ENCODE measurements around the gene SPATS1.
"Not testable (repeated sequence)": the region's sequence is repeated elsewhere in the genome, so short reads cannot be mapped to it uniquely, and the experiment has no call there.

SPATS1 gene

DNA sequence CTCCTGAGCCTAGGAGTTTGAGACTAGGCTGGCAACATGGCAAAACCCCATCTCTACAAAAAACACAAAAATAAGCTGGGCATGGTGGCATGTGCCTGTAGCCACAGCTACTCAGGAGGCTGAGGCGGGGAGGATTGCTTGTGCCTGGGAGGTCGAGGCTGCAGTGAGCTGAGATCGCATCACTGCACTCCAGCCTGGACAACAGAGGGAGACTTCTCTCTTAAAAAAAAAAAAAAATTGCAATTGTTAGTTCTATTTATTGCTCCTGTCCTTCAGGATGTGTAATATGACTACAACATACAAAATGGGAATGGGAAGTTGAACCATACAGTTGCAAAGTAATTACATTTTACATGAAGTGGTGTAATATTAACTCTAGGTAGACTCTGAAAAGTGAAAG is 21.2 kb upstream of the SPATS1 start:
- DNase-seq (ENCODE audit: extremely low spot score) = no peak
- ChIA-PET POLR2A (interaction anchor here (1.2 kb wide), 1 partner anchor 8 kb away, joined by 6 read pairs; the partner anchor contains the start of gene AARS2), CTCF (interaction anchor here (1.5 kb wide), 1 partner anchor 9 kb away, joined by 4 read pairs; no protein-coding TSS in a partner anchor)
- TF ChIP-seq CTBP1 (IDR thresholded peaks at IDR 0.05; ENCODE audit: borderline replicate concordance) = no peak
- no peak for TF ChIP-seq ELF4 (IDR thresholded peaks at IDR 0.05)
- no peak for TF ChIP-seq HDGF (IDR thresholded peaks at IDR 0.05; ENCODE audit: borderline replicate concordance)
- TF ChIP-seq FOXK2 (IDR thresholded peaks at IDR 0.05) = no peak
- no peak for TF ChIP-seq FOXM1 (IDR thresholded peaks at IDR 0.05; ENCODE audit: borderline replicate concordance)
- TF ChIP-seq L3MBTL2 (conservative IDR thresholded peaks at IDR 0.05) = no peak
- TF ChIP-seq SUZ12 (IDR thresholded peaks at IDR 0.05) = no peak
- no peak for TF ChIP-seq SP1 (IDR thresholded peaks at IDR 0.05)
- TF ChIP-seq, protein P1, sequence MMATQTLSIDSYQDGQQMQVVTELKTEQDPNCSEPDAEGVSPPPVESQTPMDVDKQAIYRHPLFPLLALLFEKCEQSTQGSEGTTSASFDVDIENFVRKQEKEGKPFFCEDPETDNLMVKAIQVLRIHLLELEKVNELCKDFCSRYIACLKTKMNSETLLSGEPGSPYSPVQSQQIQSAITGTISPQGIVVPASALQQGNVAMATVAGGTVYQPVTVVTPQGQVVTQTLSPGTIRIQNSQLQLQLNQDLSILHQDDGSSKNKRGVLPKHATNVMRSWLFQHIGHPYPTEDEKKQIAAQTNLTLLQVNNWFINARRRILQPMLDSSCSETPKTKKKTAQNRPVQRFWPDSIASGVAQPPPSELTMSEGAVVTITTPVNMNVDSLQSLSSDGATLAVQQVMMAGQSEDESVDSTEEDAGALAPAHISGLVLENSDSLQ (IDR thresholded peaks at IDR 0.05) = no peak
- TF ChIP-seq NFRKB (IDR thresholded peaks at IDR 0.05) = no peak
- TF ChIP-seq LEF1 (IDR thresholded peaks at IDR 0.05; ENCODE audit: borderline replicate concordance) = no peak
- no peak for TF ChIP-seq ARNT (IDR thresholded peaks at IDR 0.05)
- no peak for TF ChIP-seq ZNF384 (IDR thresholded peaks at IDR 0.05)
- no peak for TF ChIP-seq BHLHE40 (IDR thresholded peaks at IDR 0.05; ENCODE audit: borderline replicate concordance)
- TF ChIP-seq TARDBP (IDR thresholded peaks at IDR 0.05) = no peak

DNA sequence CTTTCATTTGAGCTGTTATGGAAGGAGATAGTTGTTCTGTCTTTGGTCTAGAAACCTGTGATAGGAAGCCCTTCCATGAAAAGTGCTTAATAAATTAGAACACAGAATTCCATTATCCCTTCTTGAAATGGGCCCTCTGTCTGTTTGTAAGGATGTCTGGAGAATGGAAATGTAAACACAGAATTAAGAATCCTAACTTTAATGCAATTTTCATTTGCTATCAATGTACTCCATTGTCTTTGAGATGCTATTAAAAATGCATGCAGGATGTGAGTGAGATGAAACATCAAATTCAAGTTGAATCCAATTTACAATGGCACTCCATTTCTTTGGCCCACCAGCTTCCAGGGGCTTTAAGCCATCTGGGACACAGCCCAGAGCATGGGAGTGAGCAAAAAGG is 15.4 kb upstream of the SPATS1 start:
- DNase-seq (ENCODE audit: extremely low spot score) = no peak
- CTCF ChIA-PET = interaction anchor here (1.0 kb wide), 1 partner anchor 14 kb away, joined by 3 read pairs; the partner anchor contains the start of gene AARS2
- POLR2A ChIA-PET = no interaction called here
- TF ChIP-seq BHLHE40 (IDR thresholded peaks at IDR 0.05; ENCODE audit: borderline replicate concordance) (no peak), TARDBP (IDR thresholded peaks at IDR 0.05) (no peak), ELF4 (IDR thresholded peaks at IDR 0.05) (no peak), HDGF (IDR thresholded peaks at IDR 0.05; ENCODE audit: borderline replicate concordance) (no peak), FOXA1 (IDR thresholded peaks at IDR 0.05) (no peak), NFRKB (IDR thresholded peaks at IDR 0.05) (no peak), ARNT (IDR thresholded peaks at IDR 0.05) (no peak), LEF1 (IDR thresholded peaks at IDR 0.05; ENCODE audit: borderline replicate concordance) (no peak), SP1 (IDR thresholded peaks at IDR 0.05) (no peak), CTBP1 (IDR thresholded peaks at IDR 0.05; ENCODE audit: borderline replicate concordance) (no peak), FOXK2 (IDR thresholded peaks at IDR 0.05) (no peak), SUZ12 (IDR thresholded peaks at IDR 0.05) (no peak), ZNF384 (IDR thresholded peaks at IDR 0.05) (no peak), FOXM1 (IDR thresholded peaks at IDR 0.05; ENCODE audit: borderline replicate concordance) (no peak)
- TF ChIP-seq, protein P1 (IDR thresholded peaks at IDR 0.05) = no peak

DNA sequence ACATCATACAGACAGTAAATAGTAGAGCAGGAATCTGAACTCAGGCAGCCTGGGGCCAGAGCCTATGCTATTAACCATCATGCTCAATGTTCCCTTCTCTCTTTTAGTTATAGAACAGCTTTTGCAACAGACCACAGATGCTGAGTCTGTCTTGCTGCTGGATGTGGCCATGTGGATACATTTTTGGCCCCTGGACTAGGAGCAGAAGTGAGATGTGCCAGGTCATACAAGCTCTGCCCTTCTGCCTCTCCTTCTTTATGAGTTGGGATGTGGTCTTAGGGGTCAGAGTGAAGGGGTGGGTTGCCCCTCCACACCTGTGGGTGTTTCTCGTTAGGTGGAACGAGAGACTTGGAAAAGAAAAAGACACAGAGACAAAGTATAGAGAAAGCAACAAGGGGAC is 14.7 kb upstream of the SPATS1 start:
- POLR2A ChIA-PET = no interaction called here
- TF ChIP-seq CTBP1 (IDR thresholded peaks at IDR 0.05; ENCODE audit: borderline replicate concordance) (no peak), L3MBTL2 (conservative IDR thresholded peaks at IDR 0.05) (no peak), ZNF384 (IDR thresholded peaks at IDR 0.05) (no peak), HDGF (IDR thresholded peaks at IDR 0.05; ENCODE audit: borderline replicate concordance) (no peak), TARDBP (IDR thresholded peaks at IDR 0.05) (no peak), SUZ12 (IDR thresholded peaks at IDR 0.05) (no peak), ELF4 (IDR thresholded peaks at IDR 0.05) (no peak)
- CTCF ChIA-PET = interaction anchor here (1.0 kb wide), 1 partner anchor 15 kb away, joined by 3 read pairs; the partner anchor contains the start of gene AARS2
- no peak for DNase-seq (ENCODE audit: extremely low spot score)

DNA sequence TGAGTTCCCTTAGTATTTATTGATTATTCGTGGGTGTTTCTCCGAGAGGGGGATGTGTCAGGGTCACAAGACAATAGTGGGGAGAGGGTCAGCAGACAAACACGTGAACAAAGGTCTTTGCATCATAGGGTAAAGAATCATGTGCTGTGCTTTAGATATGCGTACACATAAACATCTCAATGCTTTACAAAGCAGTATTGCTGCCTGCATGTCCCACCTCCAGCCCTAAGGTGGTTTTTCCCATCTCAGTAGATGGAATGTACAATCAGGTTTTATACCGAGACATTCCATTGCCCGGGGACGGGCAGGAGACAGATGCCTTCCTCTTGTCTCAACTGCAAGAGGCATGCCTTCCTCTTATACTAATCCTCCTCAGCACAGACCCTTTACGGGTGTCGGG is 14.2 kb upstream of the SPATS1 start:
- DNase-seq (ENCODE audit: extremely low spot score); CTCF ChIA-PET; POLR2A ChIA-PET: not testable (repeated sequence)

DNA sequence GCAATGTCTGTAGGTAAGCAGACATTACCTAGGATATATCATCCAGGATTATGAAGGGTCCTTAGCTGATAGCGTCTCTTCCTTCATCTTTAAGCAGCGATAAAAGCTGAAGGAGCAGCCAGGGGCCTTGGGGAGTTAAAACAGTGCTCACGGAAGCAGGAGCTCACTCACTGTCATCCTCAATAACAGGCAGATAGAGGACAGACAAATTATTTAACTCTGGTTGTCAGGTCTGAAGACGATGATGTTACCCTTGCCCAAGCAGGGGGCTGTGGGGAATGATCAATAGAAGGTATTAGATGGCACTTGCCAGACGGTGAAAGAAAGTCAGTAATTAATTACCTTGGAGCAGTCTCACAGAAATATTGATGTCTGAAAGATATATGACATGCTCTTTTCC is 12.6 kb upstream of the SPATS1 start:
- CTCF ChIA-PET = interaction anchor here (0.8 kb wide), 1 partner anchor 9 kb away, joined by 4 read pairs; no protein-coding TSS in a partner anchor
- TF ChIP-seq SUZ12 (IDR thresholded peaks at IDR 0.05) = no peak
- TF ChIP-seq SP1 (IDR thresholded peaks at IDR 0.05) = no peak
- no peak for TF ChIP-seq HDGF (IDR thresholded peaks at IDR 0.05; ENCODE audit: borderline replicate concordance)
- TF ChIP-seq TARDBP (IDR thresholded peaks at IDR 0.05) = no peak
- TF ChIP-seq FOXM1 (IDR thresholded peaks at IDR 0.05; ENCODE audit: borderline replicate concordance) = no peak
- no peak for TF ChIP-seq CTBP1 (IDR thresholded peaks at IDR 0.05; ENCODE audit: borderline replicate concordance)
- no peak for TF ChIP-seq ZNF384 (IDR thresholded peaks at IDR 0.05)
- TF ChIP-seq L3MBTL2 (conservative IDR thresholded peaks at IDR 0.05) = no peak
- TF ChIP-seq, protein P1 (IDR thresholded peaks at IDR 0.05) = no peak
- TF ChIP-seq FOXA1 (IDR thresholded peaks at IDR 0.05) = no peak
- no peak for TF ChIP-seq ARNT (IDR thresholded peaks at IDR 0.05)
- POLR2A ChIA-PET = interaction anchor here (0.8 to 0.9 kb wide), 2 partner anchors 57 to 73 kb away, joined by 3 read pairs; partner anchors contain the start of gene CDC5L
- DNase-seq (ENCODE audit: extremely low spot score) = no peak

DNA sequence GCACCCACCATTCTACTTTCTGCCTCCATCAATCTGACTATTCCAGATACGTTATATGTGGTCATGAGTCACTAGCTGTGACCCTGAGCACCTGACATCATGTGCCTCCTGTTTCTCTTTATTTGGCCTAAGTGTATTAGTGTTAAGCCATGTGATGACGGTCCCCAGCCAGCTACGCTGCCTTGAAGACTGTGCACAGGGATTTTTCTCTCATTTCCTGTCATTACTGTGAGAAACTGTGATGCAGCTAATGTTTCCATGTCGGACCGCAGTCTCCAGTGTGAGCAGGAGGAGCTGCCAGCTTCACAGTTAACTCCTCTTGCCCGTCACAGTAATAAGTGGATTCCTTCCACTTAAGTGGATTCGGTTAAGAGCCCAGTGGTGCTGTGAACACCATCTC is 9.9 kb upstream of the SPATS1 start:
- ChIA-PET CTCF (interaction anchor here (0.7 to 1.7 kb wide), 5 partner anchors 10 to 268 kb away, joined by 3 to 5 read pairs (median 3); partner anchors contain the start of genes AARS2 and SPATS1), POLR2A (interaction anchor here (0.9 kb wide), 1 partner anchor 20 kb away, joined by 4 read pairs; the partner anchor contains the start of gene AARS2)
- TF ChIP-seq L3MBTL2 (conservative IDR thresholded peaks at IDR 0.05) (no peak), FOXA1 (IDR thresholded peaks at IDR 0.05) (no peak), SP1 (IDR thresholded peaks at IDR 0.05) (no peak), SUZ12 (IDR thresholded peaks at IDR 0.05) (no peak), NFRKB (IDR thresholded peaks at IDR 0.05) (no peak), FOXM1 (IDR thresholded peaks at IDR 0.05; ENCODE audit: borderline replicate concordance) (no peak), TARDBP (IDR thresholded peaks at IDR 0.05) (no peak)
- DNase-seq (ENCODE audit: extremely low spot score) = no peak
